Rectal smooth muscle tissue (tissue), 1 donor: ENCODE measurements around the gene SOAT2.

ENCODE experiments used
- H3K27ac ChIP-seq: one replicate; pipeline ENCODE4 v1.7.0; 2013; ENCODE audit warnings: low read depth, low read length, inconsistent platforms
- H3K27me3 ChIP-seq: one replicate; pipeline ENCODE4 v1.7.0; 2013; ENCODE audit warnings: low read length; ENCODE audit not compliant: control insufficient read depth, insufficient read depth
- H3K36me3 ChIP-seq: one replicate; pipeline ENCODE4 v1.7.0; 2013; ENCODE audit warnings: low read length; ENCODE audit not compliant: control insufficient read depth, insufficient read depth
- H3K4me1 ChIP-seq: one replicate; pipeline ENCODE4 v1.7.0; 2013; ENCODE audit warnings: low read length; ENCODE audit not compliant: control insufficient read depth, insufficient read depth
- H3K4me3 ChIP-seq: one replicate; pipeline ENCODE4 v1.7.0; 2013; ENCODE audit warnings: low read length
- H3K9ac ChIP-seq: one replicate; pipeline ENCODE4 v1.7.0; 2013; ENCODE audit warnings: low read length

The SOAT2 gene, protein sequence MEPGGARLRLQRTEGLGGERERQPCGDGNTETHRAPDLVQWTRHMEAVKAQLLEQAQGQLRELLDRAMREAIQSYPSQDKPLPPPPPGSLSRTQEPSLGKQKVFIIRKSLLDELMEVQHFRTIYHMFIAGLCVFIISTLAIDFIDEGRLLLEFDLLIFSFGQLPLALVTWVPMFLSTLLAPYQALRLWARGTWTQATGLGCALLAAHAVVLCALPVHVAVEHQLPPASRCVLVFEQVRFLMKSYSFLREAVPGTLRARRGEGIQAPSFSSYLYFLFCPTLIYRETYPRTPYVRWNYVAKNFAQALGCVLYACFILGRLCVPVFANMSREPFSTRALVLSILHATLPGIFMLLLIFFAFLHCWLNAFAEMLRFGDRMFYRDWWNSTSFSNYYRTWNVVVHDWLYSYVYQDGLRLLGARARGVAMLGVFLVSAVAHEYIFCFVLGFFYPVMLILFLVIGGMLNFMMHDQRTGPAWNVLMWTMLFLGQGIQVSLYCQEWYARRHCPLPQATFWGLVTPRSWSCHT

DNA sequence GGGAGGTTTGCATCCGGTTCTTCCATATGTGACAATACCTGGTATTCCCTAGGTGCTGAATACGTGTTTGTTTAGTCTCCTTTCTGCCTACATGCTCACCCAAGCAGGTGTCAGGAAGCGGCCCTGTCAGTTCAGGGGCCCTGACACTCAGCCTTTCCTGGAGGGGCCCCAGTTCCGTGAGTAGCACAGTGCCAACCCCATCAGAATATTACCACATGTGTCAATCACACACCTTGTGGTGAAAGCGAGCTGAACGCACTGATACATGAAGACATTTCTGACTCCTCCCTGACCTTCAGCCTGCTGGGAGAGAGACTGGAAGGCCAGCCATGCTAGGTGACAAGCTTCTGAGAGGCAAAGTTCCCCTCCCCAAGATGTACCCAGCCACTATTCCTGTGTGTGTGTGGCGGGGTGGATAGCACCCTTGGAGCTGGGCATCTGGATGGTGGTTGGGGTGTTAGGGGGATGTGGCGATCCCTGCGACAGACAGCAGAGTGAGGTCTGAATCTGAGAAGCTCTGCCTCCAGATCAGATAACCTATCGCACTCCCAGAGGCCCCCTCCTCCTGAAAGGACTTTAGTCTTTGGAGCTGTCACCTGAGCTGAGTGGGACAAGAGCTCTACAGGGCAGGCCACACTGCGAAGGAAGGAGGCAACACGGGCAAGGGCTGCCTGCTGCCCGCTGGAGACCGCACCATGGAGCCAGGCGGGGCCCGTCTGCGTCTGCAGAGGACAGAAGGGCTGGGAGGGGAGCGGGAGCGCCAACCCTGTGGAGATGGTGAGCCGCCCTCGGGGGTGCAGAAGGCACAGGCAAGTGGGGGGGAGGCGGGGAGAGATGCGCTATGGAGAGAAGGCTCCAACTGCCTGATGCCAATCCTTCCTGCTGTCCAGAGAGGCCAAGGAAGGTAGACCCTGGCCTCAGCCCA is at the start of gene SOAT2:
SOAT2 (plus strand) TSS at position 604 of the 925 bp plus-strand sequence; CDS start at position 696, 92 bp downstream.
- Histone ChIP-seq H3K27ac (no peak within 1 kb of the TSS), H3K27me3 (no peaks in the 10 kb centered on the region), H3K4me3 (no peak within 1 kb of the TSS), H3K36me3 (no peaks in the 10 kb centered on the region), H3K4me1 (peaks cover 6% of the 10 kb centered on the region), H3K9ac (no peak within 1 kb of the TSS)

DNA sequence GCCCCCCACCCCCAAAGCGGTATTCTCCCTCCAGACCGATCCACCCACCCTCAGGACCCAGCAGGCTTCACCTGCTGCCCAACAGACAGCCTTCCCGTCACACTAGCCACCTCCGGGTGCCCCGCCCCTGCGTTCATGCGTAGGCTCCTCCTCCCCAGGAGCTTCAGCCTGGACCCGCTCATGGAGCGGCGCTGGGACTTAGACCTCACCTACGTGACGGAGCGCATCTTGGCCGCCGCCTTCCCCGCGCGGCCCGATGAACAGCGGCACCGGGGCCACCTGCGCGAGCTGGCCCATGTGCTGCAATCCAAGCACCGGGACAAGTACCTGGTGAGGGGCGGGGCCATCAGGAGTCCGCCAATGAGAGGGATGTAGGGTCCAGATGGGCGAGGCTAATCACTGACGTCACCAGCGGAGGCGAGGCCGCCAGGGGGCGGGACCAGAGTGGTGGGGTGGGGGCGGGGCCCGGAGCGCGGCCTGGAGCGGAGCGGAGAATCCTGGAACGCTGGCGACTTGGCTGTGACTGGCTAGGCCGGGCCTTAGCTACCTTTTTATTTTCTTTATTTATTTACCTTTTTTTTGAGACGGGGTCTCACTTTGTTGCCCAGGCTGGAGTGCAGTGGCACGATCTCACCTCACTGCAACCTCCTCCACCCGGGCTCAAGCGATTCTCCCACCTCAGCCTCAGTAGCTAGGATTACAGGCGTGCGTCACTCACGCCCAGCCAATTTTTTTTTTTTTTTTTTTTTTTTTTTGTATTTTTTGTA is 49.0 kb upstream of the SOAT2 start:
- Histone ChIP-seq H3K9ac (peak overlapping the region; percentile 56), H3K4me3 (peak overlapping the region; percentile 84), H3K4me1 (peaks cover 39% of the 10 kb centered on the region), H3K27me3 (no peaks in the 10 kb centered on the region), H3K27ac (peak overlapping the region; percentile 96), H3K36me3 (peaks cover 2% of the 10 kb centered on the region)

DNA sequence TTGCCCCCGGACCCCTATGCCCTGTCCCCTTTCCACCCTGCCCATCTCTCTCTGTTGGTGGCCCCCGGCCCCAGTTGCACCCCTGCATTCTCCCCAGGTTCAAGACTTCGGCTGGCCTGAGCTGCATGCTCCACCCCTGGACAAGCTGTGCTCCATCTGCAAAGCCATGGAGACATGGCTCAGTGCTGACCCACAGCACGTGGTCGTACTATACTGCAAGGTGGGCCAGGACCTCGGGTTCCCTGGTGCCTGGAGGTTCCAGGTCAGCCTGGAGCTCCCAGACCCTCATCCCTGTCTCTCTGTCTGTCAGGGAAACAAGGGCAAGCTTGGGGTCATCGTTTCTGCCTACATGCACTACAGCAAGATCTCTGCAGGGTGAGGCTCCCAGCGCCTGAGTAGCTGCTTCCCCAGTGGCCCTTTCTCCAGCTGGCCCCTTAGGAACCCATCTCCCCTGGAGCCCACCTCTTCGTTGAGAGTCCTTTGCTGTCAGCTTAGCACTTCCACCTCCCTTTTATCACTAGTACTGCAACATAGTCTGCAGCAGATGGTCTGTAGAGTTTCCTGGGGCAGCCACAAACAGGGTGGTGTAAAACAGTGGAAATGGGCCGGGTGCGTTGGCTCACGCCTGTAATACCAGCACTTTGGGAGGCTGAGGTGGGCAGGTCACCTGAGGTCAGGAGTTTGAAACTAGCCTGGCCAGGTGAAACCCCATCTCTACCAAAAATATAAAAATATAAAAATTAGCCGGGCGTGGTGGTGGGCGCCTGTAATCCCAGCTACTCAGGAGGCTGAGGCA is 47.6 kb upstream of the SOAT2 start:
- no peak overlapping the region for H3K4me3 ChIP-seq

DNA sequence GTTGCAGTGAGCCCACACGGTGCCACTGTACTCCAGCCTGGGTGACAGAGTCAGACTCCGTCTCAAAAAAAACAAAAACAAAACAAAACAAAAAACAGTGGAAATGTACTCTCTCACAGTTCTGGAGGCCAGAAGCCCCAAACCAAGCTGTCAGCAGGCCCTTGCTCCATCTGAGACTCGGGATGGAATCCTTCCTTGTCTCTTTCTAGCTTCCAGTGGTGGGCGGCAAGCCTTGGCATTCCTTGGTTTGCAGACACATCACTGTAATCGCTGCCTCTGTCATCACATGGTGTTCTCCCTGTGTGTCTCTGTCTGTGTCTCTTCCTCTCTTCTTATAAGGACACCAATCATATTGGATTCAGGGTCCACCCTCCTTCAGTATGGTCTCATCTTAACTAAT is 47.0 kb upstream of the SOAT2 start:
- Histone ChIP-seq H3K27ac (no peak overlapping the region), H3K36me3 (peaks cover 2% of the 10 kb centered on the region), H3K4me1 (peaks cover 26% of the 10 kb centered on the region), H3K27me3 (no peaks in the 10 kb centered on the region), H3K4me3 (no peak overlapping the region), H3K9ac (no peak overlapping the region)

More for the DNA sequence above, 47.6 kb upstream of the SOAT2 start:
- Histone ChIP-seq H3K9ac (no peak overlapping the region), H3K4me1 (peaks cover 32% of the 10 kb centered on the region), H3K27ac (no peak overlapping the region), H3K27me3 (no peaks in the 10 kb centered on the region), H3K36me3 (peaks cover 2% of the 10 kb centered on the region)

DNA sequence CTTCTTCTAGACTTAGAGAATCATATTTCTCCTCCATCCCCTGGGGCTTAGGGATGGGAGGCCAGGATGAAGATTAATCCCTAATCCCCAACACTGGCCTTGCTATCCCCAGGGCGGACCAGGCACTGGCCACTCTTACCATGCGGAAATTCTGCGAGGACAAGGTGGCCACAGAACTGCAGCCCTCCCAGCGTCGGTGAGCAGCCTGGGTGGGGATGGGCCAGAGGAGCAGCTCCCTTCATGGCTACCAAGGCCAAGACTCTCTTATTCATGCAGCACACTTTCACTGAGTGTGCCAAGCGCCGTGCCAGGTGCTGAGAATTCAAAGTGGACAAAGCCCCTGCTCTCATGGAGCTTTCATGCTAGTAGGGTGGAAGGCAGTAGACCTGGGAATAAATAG is 46.4 kb upstream of the SOAT2 start:
- H3K4me1 ChIP-seq = peaks cover 20% of the 10 kb centered on the region
- no peak overlapping the region for H3K9ac ChIP-seq
- H3K36me3 ChIP-seq = peaks cover 2% of the 10 kb centered on the region
- H3K27ac ChIP-seq = no peak overlapping the region
- H3K27me3 ChIP-seq = no peaks in the 10 kb centered on the region
- H3K4me3 ChIP-seq = no peak overlapping the region

DNA sequence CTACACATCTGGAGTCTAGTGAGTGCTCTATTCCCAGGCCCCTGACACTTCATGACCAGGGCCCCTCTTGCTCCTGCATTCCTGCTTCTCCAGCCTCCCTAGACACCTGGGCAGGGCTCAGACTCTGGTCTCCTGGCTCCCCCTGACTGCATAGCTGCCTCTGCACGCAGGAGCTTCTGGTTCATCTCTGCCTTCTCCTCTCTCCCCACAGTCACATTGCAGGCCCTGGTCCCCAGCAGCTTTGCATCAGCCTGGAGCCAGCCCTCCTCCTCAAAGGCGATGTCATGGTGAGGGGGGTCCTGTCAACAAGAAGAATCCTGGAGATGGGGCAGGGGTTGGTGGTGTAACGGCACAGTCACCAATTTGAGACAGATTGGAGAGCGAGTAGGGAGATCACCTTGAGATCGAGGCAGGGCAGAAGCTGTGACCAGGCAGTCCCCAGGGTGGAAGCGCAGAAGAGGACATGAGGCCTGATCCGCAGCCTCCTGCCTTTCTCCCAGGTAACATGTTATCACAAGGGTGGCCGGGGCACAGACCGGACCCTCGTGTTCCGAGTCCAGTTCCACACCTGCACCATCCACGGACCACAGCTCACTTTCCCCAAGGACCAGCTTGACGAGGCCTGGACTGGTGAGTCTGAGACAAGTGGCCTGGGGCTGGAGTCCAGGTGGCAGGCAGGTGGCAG is 45.3 kb upstream of the SOAT2 start:
- Histone ChIP-seq H3K27me3 (no peaks in the 10 kb centered on the region), H3K4me1 (peaks cover 12% of the 10 kb centered on the region), H3K36me3 (no peaks in the 10 kb centered on the region), H3K4me3 (no peak overlapping the region), H3K9ac (no peak overlapping the region), H3K27ac (no peak overlapping the region)

DNA sequence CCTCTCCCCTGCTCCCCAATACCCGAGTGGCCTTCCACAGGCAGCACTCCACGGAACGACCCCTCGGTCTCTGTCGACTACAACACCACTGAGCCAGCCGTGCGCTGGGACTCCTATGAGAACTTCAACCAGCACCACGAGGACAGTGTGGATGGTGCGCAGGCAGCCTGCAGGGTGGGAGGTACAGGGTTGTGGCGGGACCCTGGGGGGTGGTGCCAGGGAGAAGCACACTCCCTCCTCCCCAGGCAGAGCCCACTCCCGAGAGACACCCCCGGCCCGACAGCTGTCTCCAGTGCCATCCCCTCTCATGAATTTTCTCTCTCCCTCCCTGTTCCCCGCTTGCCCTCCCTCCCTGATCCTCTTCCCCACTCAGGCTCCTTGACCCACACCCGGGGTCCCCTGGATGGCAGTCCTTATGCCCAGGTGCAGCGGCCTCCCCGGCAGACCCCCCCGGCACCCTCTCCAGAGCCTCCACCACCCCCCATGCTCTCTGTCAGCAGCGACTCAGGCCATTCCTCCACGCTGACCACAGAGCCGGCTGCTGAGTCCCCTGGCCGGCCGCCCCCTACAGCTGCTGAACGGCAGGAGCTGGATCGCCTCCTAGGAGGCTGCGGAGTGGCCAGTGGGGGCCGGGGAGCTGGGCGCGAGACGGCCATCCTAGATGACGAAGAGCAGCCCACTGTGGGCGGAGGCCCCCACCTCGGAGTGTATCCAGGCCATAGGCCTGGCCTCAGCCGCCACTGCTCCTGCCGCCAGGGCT is 44.4 kb upstream of the SOAT2 start:
- H3K9ac ChIP-seq = no peak overlapping the region
- no peaks in the 10 kb centered on the region for H3K36me3 ChIP-seq
- H3K4me3 ChIP-seq = no peak overlapping the region
- H3K27me3 ChIP-seq = no peaks in the 10 kb centered on the region
- peaks cover 7% of the 10 kb centered on the region for H3K4me1 ChIP-seq
- H3K27ac ChIP-seq = no peak overlapping the region

DNA sequence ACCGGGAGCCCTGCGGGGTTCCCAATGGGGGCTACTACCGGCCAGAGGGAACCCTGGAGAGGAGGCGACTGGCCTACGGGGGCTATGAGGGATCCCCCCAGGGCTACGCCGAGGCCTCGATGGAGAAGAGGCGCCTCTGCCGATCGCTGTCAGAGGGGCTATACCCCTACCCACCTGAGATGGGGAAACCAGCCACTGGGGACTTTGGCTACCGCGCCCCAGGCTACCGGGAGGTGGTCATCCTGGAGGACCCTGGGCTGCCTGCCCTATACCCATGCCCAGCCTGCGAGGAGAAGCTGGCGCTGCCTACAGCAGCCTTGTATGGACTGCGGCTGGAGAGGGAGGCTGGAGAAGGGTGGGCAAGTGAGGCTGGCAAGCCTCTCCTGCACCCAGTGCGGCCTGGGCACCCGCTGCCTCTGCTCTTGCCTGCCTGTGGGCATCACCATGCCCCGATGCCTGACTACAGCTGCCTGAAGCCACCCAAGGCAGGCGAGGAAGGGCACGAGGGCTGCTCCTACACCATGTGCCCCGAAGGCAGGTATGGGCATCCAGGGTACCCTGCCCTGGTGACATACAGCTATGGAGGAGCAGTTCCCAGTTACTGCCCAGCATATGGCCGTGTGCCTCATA is 43.7 kb upstream of the SOAT2 start:
- H3K36me3 ChIP-seq = no peaks in the 10 kb centered on the region
- H3K27ac ChIP-seq = no peak overlapping the region
- peaks cover 4% of the 10 kb centered on the region for H3K4me1 ChIP-seq
- H3K9ac ChIP-seq = no peak overlapping the region
- H3K27me3 ChIP-seq = no peaks in the 10 kb centered on the region
- H3K4me3 ChIP-seq = no peak overlapping the region

DNA sequence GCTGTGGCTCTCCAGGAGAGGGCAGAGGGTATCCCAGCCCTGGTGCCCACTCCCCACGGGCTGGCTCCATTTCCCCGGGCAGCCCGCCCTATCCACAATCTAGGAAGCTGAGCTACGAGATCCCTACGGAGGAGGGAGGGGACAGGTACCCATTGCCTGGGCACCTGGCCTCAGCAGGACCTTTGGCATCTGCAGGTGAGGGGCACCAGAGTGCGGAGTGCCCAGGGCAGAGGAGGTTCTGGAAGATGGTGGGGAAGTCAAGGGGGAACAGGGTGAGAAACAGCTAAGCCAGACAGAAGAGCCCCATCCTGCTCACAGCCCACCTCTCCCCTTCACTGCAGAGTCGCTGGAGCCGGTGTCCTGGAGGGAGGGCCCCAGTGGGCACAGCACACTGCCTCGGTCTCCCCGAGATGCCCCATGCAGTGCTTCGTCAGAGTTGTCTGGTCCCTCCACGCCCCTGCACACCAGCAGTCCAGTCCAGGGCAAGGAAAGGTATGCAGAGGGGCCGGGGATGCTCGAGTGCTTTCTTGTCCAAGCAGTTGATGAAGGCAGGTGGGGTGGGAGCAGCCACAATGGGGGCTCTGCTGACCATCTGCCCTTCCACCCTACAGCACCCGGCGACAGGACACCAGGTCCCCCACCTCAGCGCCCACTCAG is 43.1 kb upstream of the SOAT2 start:
- H3K9ac ChIP-seq = no peak overlapping the region
- no peak overlapping the region for H3K4me3 ChIP-seq
- peaks cover 1% of the 10 kb centered on the region for H3K36me3 ChIP-seq
- H3K4me1 ChIP-seq = peaks cover 2% of the 10 kb centered on the region
- H3K27me3 ChIP-seq = no peaks in the 10 kb centered on the region
- H3K27ac ChIP-seq = no peak overlapping the region

DNA sequence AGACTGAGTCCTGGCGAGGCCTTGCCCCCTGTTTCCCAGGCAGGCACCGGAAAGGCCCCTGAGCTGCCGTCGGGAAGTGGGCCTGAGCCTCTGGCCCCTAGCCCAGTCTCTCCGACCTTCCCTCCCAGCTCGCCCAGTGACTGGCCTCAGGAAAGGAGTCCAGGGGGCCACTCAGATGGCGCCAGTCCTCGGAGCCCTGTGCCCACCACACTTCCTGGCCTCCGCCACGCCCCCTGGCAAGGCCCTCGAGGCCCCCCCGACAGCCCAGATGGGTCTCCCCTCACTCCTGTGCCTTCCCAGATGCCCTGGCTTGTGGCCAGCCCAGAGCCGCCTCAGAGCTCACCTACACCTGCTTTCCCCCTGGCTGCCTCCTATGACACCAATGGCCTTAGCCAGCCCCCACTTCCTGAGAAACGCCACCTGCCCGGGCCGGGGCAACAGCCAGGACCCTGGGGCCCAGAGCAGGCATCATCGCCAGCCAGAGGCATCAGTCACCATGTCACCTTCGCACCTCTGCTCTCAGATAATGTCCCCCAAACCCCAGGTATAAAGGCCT is 42.5 kb upstream of the SOAT2 start:
- no peak overlapping the region for H3K27ac ChIP-seq
- peaks cover 7% of the 10 kb centered on the region for H3K36me3 ChIP-seq
- H3K4me1 ChIP-seq = peaks cover 2% of the 10 kb centered on the region
- no peaks in the 10 kb centered on the region for H3K27me3 ChIP-seq
- no peak overlapping the region for H3K4me3 ChIP-seq
- no peak overlapping the region for H3K9ac ChIP-seq
